NCI-H748 treated with DMSO at 0.1 percent for 48 hours (cell line): ENCODE data around the gene COPZ1.
"Not testable (repeated sequence)": the region's sequence is repeated elsewhere in the genome, so short reads cannot be mapped to it uniquely, and the experiment has no call there.

Experiments
- DNase-seq: peaks from one replicate; lab custom pipeline; 2025; lab: John Stamatoyannopoulos, UW

Gene COPZ1

DNA sequence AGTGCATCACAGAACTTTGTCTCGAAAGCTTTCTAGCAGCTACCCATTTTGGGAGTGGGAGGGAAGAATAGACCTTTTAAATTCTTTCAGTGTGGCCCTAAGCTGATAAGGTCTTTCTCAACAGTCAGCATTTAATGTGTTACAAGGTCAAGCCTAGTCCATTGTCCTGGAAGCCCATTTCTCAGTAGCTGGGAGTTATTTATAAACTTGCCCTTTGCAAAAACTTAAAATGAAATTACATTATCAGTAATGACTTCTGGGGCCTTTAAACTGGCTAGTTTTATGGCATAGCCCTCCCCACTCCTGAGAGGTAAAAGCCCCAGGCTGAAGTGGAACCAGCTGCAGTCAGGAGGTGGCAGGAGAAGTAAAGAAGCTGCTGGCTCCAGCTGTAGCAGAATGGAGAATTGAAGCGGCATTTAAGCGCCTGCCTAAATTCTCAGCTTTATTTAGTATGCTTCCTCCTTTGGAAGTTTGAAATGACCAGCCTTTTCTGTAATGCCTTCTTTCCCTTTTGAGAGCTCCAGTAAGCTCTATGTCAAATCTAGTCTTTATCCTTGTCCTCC, 12.4 kb downstream of the COPZ1 start:
- DNase-seq: no peak

DNA sequence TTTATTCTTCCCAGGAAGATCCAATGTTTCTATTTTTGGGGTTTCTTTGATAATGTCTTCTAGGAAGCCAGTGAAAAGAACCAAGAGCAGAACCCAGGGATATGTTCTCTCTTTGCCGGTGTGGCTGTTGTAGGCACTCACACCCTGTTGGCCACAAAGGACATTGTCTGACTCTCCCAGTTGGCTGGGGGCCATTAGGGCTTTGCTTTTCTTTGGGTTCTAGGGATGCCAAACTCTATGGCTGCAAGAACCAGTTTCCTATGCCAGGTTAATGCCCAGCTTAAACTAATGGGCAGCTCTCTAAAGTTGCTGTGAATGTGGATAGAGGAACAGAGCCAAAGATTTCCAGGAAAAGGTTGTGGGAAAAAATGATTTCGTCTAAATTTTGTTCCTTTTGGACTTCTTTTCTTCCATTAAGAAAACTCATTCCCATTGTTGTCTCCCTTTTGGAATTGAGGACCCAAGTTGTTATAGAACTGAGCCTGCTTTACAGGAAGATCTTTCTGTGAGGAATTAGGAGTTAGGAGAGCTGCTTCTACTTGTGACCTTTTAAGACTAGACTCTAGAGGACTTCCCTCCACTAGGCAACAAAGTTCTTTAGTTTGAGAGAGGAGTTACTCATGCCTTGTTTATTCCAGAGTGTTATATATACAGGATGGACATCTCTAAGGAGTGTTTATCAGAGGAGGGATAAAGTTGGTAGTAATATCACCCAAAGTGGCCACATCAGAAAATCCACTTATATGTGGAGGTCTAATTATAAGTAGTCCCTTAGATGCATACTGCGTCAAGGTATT, 13.1 kb downstream of the COPZ1 start:
- DNase-seq: no peak

DNA sequence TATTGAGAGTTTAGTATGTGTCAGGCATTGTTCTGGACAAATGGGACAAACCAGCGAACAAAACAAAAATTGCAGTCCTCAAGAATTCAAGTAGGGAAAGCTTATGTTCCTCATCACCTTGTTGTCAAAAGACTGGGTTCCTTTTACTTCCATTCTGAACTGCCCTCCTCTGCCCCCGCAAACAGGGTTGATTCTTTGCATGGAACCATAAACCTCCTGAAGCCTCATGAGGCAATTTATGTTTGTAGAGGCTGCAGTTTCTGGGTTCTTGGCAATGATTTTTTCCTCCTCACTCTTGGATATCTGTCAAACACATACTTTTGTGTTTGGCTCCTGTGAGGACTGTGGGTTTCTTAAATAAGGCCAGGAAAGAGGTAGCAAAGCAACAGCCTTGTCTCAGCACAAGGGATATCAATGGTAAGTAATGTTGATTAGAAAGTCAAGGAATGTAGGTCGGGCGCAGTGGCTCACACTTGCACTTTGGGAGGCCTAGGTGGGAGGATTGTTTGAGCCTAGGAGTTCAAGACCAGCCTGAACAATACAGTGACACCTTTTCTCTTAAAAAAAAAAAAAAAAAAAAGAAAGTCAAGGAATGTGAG, 13.9 kb downstream of the COPZ1 start:
- DNase-seq: no peak

GRCh38 chr12:54340846-54341245, 15.9 kb downstream of the COPZ1 start:
- no peak for DNase-seq

- DNase-seq: no peak
These were observed 16.7 kb downstream of the COPZ1 start for GRCh38 chr12:54341378-54342300.

DNA sequence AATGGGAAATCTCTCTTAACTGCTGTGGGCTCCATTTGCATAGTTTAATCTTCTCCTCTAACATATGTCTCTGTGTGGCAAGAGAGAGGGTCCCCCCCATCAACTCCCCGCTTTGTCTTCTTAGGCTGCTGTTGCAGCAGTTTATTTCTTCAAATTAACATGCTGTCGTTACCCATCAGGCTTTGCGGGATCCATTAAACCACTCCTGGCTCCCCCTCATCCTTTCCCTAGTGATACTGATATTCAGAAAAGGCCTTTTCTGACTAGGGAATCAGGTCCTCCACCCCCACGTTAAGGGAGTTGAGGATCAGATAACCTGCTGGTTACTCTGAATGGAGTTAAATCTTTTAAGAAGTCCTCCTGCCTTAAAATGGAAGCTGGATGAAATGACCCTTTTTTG, 24.1 kb downstream of the COPZ1 start:
- DNase-seq: no peak

GRCh38 chr12:54349679-54350078, 24.7 kb downstream of the COPZ1 start:
- no peak for DNase-seq

DNA sequence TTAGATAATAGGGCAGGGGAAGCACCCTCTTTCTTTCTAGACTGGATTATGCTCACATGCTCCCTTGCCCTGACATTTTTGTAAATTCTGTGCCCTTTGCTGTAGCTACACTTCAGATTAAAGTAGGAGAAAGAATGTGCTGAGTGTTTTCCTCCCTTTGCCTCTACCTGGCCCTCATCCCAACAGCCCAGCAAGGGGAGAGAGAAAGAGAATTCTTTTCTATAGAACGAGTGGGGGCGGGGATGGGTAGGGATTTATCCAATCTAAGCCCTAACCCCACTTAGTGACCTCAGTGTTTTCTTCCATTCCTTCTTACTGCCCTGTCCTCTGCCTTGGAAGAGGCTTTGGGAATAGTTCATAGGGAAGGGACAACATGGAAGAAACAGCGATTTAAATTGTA, 25.8 kb downstream of the COPZ1 start:
- DNase-seq: no peak

GRCh38 chr12:54351341-54351740, 26.4 kb downstream of the COPZ1 start:
- DNase-seq: no peak

- peak; percentile 67 for DNase-seq
These were observed 27.1 kb downstream of the COPZ1 start for GRCh38 chr12:54352022-54352531.

DNA sequence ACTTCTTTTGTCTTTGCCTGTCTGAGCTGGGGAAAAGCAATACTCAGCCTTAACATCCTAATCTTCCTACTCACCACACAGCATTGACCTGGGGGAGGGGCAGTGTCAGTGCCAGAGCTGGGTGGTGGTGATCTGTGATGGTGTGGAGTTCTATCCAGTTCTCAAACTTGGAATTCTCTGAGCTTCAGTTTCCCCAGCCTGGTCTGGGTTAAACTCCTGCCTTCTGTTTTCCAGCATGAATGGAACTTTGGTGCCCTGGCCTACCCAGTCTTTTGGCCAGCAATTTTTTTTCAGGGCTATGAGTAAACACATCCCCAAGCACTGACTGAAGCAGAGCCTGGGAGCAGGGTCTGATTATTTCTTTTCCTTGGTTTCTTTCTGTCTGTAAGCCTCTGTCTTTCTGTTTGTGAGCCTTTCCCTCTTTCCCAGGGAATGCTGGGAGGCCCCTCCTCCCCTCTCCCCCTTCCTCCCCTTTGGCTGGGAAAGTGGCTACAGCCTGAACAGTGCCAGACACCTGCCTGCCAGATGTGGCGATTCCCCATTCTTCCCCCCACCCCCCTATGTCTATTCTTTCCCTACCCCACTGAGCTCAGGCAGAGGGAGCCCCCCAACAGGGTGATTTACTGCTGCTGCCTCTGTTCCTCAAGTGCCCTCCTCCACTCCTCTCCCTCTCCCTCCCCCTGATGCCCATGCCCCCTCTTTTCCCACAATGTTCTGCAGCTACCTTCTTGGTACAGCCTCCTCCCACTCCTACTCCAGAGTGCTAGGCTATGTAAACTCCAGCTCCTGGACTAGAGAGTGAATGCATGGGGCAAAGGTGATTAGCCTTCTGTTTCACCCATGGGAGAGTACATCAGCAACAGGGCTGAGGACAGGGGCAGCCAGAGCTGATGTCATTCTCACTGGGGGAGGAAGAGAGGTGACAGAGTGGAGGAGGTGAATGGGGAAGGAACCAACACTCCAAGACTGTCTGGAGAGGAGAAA, 28.3 kb downstream of the COPZ1 start:
- peak; percentile 4 for DNase-seq

- DNase-seq: not testable (repeated sequence)
These were observed 29.3 kb downstream of the COPZ1 start for GRCh38 chr12:54354271-54354670.

GRCh38 chr12:54355104-54355815, 30.3 kb downstream of the COPZ1 start:
- no peak for DNase-seq

DNA sequence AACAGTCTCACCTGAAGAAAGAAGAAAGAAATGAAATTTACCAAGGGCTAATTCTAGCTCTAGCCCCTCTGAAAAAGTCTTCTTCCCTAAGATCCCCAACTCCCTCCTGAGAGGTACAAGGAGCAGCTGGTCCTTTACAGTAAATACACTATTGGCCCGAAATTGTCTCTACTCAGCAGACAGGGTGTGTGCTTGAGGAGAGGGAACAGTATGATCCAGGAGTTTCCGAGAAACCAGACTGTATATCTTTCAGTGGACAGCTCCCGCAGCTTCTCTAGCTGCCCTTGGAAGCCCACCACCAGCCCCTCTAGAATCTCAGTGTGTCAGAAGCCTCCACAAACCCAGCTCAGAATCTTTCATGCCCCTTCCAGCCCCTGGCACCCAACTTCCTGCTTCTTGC, 31.3 kb downstream of the COPZ1 start:
- no peak for DNase-seq

DNA sequence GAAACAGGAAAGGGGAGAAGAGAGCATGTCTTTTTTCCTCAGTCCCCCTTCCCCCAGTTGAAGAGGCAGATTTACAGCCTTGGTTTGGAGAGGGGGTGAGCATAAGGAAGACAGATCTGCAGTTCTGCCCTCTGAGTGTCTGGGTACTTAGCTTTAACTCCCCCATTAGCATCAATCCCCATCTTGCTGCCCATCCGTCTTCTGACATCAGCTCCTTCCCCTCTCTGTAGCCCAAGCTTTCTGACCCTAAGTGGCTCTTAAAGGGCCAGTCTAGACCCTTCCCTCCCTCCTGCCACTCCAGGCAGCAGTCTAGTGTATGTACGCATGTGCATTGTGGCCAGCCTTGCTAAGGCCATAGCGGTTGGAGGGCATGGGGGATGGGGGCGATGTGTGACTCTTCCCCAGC, 32.0 kb downstream of the COPZ1 start:
- DNase-seq: no peak

- DNase-seq: no peak
These were observed 32.7 kb downstream of the COPZ1 start for GRCh38 chr12:54357506-54358190.

GRCh38 chr12:54358191-54358944, 33.4 kb downstream of the COPZ1 start:
- peak; percentile 20 for DNase-seq

GRCh38 chr12:54358945-54359761, 34.2 kb downstream of the COPZ1 start:
- DNase-seq: peak; percentile 98
